HG02763 (cell line): ENCODE data around the gene FBXO7.

Source experiments
- ATAC-seq: cut with Tn5 transposase; IDR thresholded peaks from one replicate; pipeline ENCODE4 v1.9.1; 2021; ENCODE audit warnings: mild to moderate bottlenecking, moderate library complexity; ENCODE audit not compliant: unreplicated experiment

FBXO7 gene

GRCh38 chr22:32528984-32529982 lies 54.7 kb downstream of the FBXO7 start:
- ATAC-seq, result no peak

GRCh38 chr22:32531228-32531627 lies 56.6 kb downstream of the FBXO7 start:
- ATAC-seq, result no peak

- no peak for ATAC-seq
Measured at GRCh38 chr22:32531931-32532819, 57.6 kb downstream of the FBXO7 start.

- no peak for ATAC-seq
Measured at GRCh38 chr22:32532820-32533128, 58.2 kb downstream of the FBXO7 start.

- ATAC-seq, result no peak
Measured at GRCh38 chr22:32533265-32534111, 58.9 kb downstream of the FBXO7 start.

GRCh38 chr22:32534252-32535235 lies 59.9 kb downstream of the FBXO7 start:
- no peak for ATAC-seq

- no peak for ATAC-seq
Measured at GRCh38 chr22:32535531-32536190, 61.0 kb downstream of the FBXO7 start.

- ATAC-seq, result no peak
Measured at GRCh38 chr22:32536352-32536751, 61.7 kb downstream of the FBXO7 start.

GRCh38 chr22:32538521-32538920 lies 63.9 kb downstream of the FBXO7 start:
- no peak for ATAC-seq

- no peak for ATAC-seq
Measured at GRCh38 chr22:32539631-32540421, 65.2 kb downstream of the FBXO7 start.

- no peak for ATAC-seq
Measured at GRCh38 chr22:32541481-32541880, 66.9 kb downstream of the FBXO7 start.

- no peak for ATAC-seq
Measured at GRCh38 chr22:32542066-32542676, 67.6 kb downstream of the FBXO7 start.

- no peak for ATAC-seq
Measured at GRCh38 chr22:32542677-32543357, 68.2 kb downstream of the FBXO7 start.

GRCh38 chr22:32544953-32545558 lies 70.4 kb downstream of the FBXO7 start:
- no peak for ATAC-seq

- no peak for ATAC-seq
Measured at GRCh38 chr22:32545801-32546200, 71.2 kb downstream of the FBXO7 start.

GRCh38 chr22:32546496-32546895 lies 71.9 kb downstream of the FBXO7 start:
- ATAC-seq, result no peak

- no peak for ATAC-seq
Measured at GRCh38 chr22:32546935-32547334, 72.3 kb downstream of the FBXO7 start.
